Measurements from ENCODE around the gene TMEM250. TPM values are rescaled to one million over a fixed set of nuclear protein-coding genes. Genes with fewer than 3 reads are reported as not detected.

The TMEM250 gene
- total RNA-seq, 2 donors from 2014 or later = 40.9 to 67.2 TPM

DNA sequence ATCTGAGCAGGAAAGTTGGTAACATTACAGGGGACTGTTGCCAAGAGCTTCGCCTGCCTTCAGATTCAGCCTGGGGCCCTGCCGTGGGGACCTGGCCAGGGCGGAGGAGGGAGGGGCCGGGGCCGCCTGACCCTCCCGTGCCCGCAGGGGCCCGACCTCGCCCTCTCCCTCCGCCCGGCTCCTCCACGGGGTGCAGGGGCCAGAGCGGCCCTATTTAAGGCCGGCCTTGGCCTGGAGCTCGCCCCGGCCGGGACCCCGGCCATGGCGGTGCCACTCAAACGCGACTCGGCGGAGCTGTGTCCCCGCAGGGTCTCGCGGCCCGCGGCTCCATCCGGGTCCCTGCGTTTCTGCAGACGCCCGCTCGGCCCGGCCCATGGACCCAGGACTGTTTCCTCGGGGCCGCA is 757 bp downstream of the TMEM250 start:
- Histone ChIP-seq H3K4me1 (peaks cover 16% of the 10 kb centered on the region), H3K27ac (peak overlapping the region; percentile 91), H3K36me3 (no peaks in the 10 kb centered on the region), H3K9ac (ENCODE audit: low read depth in 2 of 2, low read length in 2 of 2) (peak overlapping the region; percentile 84 to 86), H3K27me3 (no peaks in the 10 kb centered on the region), H3K4me3 (peak overlapping the region; percentile 83), H3K9me3 (no peaks in the 10 kb centered on the region)
- TF ChIP-seq, protein P1, sequence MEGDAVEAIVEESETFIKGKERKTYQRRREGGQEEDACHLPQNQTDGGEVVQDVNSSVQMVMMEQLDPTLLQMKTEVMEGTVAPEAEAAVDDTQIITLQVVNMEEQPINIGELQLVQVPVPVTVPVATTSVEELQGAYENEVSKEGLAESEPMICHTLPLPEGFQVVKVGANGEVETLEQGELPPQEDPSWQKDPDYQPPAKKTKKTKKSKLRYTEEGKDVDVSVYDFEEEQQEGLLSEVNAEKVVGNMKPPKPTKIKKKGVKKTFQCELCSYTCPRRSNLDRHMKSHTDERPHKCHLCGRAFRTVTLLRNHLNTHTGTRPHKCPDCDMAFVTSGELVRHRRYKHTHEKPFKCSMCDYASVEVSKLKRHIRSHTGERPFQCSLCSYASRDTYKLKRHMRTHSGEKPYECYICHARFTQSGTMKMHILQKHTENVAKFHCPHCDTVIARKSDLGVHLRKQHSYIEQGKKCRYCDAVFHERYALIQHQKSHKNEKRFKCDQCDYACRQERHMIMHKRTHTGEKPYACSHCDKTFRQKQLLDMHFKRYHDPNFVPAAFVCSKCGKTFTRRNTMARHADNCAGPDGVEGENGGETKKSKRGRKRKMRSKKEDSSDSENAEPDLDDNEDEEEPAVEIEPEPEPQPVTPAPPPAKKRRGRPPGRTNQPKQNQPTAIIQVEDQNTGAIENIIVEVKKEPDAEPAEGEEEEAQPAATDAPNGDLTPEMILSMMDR (IDR thresholded peaks at IDR 0.05) = no peak
- DNase-seq = peak; percentile 58
- intact Hi-C loops (cut with DNase I) = no loop called here

DNA sequence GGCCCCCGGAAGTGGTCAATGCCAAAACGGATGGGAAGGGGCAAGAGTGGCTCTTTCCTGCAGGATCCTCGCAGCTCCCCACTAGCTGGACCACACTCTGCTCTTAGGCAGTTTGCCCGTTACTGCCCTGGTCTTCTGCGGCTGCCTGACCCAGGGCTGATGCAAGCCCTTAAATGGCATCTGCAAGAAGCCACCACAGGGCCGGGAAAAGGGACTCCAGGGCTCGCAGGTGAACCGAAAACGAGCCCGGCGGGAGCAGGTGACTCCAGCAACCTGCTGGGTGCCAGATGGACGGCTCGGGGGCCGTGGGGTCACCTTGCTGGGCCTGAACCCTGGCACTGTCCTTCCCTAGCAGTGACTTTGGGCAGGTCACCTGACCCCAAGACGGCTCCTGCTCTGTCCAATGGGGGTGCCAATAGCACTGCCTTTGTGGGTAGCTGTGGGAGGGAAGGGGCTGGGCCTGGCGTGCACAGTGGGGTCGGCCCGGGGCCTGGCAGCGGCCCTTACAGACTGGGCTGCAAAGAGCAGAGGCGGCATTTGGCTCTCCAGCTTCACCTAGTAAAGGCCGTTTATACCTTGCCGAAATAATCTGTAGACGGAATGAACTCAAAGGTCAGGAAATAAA is 1.3 kb downstream of the TMEM250 start:
- TF ChIP-seq, protein P1 (IDR thresholded peaks at IDR 0.05) = no peak
- Histone ChIP-seq H3K36me3 (no peaks in the 10 kb centered on the region), H3K4me3 (peak overlapping the region; percentile 83), H3K4me1 (peaks cover 16% of the 10 kb centered on the region), H3K9me3 (no peaks in the 10 kb centered on the region), H3K9ac (ENCODE audit: low read depth in 2 of 2, low read length in 2 of 2) (peak overlapping the region; percentile 84 to 86), H3K27me3 (no peaks in the 10 kb centered on the region), H3K27ac (peak overlapping the region; percentile 91)
- intact Hi-C loops (cut with DNase I) = no loop called here
- peak; percentile 62 for DNase-seq

DNA sequence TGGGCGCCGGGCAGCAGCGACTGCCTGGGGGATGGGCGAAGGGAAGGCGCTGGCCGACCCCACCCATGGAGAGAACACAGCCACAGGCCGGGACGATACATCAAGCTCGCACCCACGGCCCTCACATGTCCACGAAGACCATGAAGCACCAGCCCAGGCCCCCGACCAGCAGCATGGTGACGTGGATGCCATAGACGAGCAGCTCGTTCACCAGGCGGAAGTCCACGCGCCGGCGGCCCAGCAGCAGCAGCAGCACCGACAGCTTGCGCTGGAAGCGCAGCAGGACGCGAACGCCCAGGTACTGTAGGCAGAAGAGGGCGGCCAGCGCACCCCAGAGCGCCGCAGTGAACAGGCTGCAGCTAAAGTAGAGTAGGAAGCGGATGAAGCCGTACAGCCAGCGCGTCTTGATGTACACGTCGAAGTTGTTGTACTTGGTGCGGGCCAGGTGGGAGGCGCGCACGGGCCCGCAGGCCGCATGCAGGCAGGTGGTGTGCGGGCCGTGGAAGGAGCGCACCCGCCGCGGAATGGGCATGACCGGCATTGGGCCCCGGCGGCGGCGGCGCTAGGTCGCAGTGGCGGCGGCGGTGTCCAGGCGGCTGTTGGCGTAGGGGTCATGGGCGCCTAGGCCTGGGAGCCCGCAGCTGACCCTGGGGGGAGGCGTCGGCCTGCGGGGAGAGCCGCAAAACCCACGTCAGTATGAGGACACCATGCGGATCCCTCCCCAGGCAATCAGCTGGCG is 2.1 kb downstream of the TMEM250 start:
- Histone ChIP-seq H3K9ac (ENCODE audit: low read depth in 2 of 2, low read length in 2 of 2) (no peak overlapping the region), H3K36me3 (no peaks in the 10 kb centered on the region), H3K27me3 (no peaks in the 10 kb centered on the region), H3K4me3 (no peak overlapping the region), H3K4me1 (peaks cover 16% of the 10 kb centered on the region), H3K27ac (no peak overlapping the region), H3K9me3 (no peaks in the 10 kb centered on the region)
- intact Hi-C loops (cut with DNase I) = no loop called here
- no peak for DNase-seq
- TF ChIP-seq, protein P1 (IDR thresholded peaks at IDR 0.05) = no peak

DNA sequence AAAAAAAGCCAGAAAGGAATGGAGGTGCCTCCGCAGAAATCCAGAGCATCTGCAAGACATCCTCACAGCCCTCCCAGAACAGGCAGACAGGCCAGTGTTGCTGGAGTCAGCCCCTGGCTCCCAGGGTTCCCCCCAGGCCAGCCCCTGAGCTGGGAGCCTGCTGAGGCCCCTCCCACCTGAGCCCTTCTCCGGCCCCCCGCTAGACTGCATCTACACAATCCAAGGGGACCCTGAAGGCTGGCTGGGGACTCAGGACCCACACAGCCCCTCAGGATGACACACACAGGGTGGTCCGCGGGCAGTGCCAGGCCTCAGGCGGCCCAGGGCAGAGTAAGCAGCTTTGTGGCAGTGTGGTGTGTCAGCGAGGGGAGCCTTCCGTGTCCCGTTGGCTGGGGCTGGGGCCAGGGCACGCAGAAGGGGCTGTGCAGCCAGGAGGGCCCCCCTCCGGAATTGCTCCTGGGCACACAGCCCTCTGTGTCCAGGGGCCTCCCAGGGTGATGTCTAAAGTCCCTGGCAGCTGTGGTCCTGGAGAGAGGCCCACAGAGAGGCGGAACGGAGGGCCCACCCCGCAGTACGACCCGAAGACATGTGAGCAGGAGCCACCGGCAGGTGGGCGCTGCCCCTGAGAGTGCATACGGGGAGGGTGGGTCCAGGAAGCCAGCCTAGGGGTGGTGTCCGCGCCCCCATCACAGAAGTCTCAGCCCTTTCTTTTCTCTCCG is 2.9 kb downstream of the TMEM250 start:
- no peak overlapping the region for H3K27ac ChIP-seq
- peaks cover 16% of the 10 kb centered on the region for H3K4me1 ChIP-seq
- no peaks in the 10 kb centered on the region for H3K36me3 ChIP-seq
- intact Hi-C loops (cut with DNase I) = no loop called here
- no peak for DNase-seq
- H3K9ac ChIP-seq (ENCODE audit: low read depth in 2 of 2, low read length in 2 of 2) = no peak overlapping the region
- no peaks in the 10 kb centered on the region for H3K9me3 ChIP-seq
- TF ChIP-seq, protein P1 (IDR thresholded peaks at IDR 0.05) = no peak
- no peak overlapping the region for H3K4me3 ChIP-seq
- no peaks in the 10 kb centered on the region for H3K27me3 ChIP-seq

DNA sequence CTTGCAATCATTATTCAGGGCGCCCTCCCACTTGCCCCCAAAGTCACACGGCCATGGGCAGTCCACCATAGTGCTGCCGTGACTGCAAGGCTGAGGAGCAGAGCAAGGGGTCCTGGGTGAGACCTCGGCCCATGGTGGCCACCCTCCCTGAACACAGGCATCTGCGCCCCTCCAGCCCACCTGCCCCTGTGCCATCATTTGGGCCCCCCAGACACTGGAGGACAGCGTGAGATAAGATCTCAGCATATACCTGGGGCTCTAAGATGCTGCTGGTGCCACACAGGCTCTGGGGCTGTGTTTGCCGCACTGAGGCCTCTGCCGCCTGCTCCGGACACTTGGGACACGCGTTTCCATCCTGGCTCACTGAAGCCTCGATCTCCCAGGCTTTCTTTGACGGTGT is 3.5 kb downstream of the TMEM250 start:
- Histone ChIP-seq H3K4me1 (peaks cover 17% of the 10 kb centered on the region), H3K27ac (no peak overlapping the region), H3K36me3 (no peaks in the 10 kb centered on the region), H3K9me3 (no peaks in the 10 kb centered on the region), H3K27me3 (no peaks in the 10 kb centered on the region), H3K9ac (ENCODE audit: low read depth in 2 of 2, low read length in 2 of 2) (no peak overlapping the region), H3K4me3 (no peak overlapping the region)
- no peak for DNase-seq
- TF ChIP-seq, protein P1 (IDR thresholded peaks at IDR 0.05) = no peak
- intact Hi-C loops (cut with DNase I) = no loop called here
